ENCODE measurements around the gene ZDHHC9. TPM values are rescaled to one million over a fixed set of nuclear protein-coding genes. Genes with fewer than 3 reads are reported as not detected.

The ZDHHC9 gene
- total RNA-seq, 1 donor from 2014 or later, result 37.8 TPM

DNA sequence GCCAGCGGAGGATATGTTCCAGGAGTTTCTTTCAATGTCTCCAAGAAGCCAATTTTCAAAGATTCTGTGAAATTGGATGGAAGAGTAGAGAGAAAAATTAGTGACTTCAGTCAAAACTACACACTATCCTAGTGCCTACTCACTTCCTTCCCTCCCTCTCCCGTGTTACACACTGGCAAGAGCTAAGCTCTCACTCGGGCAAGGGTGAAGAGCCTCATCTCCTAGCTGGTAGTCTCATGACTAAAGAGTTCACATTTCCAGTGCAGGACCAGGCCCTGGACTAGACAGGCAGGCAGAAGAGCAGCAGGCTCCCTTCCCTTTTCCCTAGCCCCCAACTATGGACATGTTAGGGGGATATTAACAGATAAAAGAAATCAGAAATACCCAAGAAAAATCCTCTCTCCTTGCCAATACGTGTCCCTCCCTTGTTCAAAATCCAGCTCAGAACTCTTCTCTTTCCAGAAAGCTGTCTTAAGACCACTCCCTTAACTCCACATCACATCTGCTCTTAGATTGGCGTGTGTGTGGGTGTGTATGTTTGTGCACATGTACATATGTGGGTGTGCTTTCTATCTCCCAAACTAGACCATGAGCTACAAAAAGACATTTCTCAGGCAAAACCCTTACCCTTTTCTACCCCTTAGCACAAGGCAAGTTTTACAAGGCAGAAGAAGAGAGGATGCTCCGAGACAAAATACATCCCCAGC is 29.9 kb downstream of the ZDHHC9 start:
- no peaks in the 10 kb centered on the region for H3K4me1 Mint-ChIP-seq (ENCODE audit: unreplicated experiment)
- TF ChIP-seq, protein P1, sequence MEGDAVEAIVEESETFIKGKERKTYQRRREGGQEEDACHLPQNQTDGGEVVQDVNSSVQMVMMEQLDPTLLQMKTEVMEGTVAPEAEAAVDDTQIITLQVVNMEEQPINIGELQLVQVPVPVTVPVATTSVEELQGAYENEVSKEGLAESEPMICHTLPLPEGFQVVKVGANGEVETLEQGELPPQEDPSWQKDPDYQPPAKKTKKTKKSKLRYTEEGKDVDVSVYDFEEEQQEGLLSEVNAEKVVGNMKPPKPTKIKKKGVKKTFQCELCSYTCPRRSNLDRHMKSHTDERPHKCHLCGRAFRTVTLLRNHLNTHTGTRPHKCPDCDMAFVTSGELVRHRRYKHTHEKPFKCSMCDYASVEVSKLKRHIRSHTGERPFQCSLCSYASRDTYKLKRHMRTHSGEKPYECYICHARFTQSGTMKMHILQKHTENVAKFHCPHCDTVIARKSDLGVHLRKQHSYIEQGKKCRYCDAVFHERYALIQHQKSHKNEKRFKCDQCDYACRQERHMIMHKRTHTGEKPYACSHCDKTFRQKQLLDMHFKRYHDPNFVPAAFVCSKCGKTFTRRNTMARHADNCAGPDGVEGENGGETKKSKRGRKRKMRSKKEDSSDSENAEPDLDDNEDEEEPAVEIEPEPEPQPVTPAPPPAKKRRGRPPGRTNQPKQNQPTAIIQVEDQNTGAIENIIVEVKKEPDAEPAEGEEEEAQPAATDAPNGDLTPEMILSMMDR (IDR thresholded peaks at IDR 0.05; ENCODE audit: unreplicated experiment), result no peak

DNA sequence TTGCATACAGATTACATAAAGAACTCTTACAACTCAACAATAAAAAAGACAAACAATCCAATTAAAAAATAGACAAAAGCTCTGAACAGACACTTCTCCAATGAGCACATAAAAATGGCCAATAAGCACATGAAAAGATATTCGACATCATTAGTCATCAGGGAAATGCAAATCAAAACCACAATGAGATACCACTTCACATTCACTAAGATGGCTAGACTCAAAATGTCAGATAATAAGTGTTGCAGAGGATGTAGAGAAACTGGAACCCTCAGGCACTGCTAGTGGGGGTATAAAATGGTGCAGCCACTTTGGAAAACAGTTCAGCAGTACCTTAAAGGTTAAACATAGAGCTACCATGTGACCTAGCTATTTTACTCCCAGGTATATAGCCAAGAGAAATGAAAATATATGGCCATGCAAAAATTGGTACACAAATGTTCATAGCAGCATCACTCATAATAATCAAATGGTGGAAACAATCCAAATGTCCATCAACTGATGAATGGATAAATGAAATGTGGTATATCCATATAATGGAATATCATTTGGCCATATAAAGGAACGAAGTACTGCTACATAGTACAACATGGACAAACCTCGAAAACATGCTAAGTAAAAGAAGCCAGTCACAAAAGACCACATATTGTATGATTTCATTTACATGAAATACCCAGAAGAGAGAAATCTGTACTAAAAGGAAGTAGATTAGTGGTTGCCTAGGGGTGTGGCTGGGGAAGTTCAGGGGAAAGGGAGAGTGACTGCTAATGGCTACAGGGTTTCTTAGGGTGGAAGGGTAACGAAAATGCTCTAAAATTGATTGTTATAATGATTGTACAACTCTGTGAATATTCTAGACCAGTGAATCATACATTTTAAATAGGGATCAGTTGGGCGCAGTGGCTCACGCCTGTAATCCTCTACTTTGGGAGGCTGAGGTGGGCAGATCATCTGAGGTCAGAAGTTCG is 34.6 kb downstream of the ZDHHC9 start:
- H3K27me3 Mint-ChIP-seq (ENCODE audit: unreplicated experiment), result no peaks in the 10 kb centered on the region
- H3K4me1 Mint-ChIP-seq (ENCODE audit: unreplicated experiment), result no peaks in the 10 kb centered on the region
- no peak for DNase-seq (ENCODE audit: low spot score)
- no peaks in the 10 kb centered on the region for H3K9me3 Mint-ChIP-seq (ENCODE audit: unreplicated experiment)
- no peak overlapping the region for H3K27ac Mint-ChIP-seq (ENCODE audit: unreplicated experiment)
- TF ChIP-seq, protein P1 (IDR thresholded peaks at IDR 0.05; ENCODE audit: unreplicated experiment), result no peak
- H3K4me3 Mint-ChIP-seq (ENCODE audit: unreplicated experiment), result no peak overlapping the region
- peaks cover 17% of the 10 kb centered on the region for H3K36me3 Mint-ChIP-seq (ENCODE audit: low read depth, unreplicated experiment)

More for the DNA sequence above, 29.9 kb downstream of the ZDHHC9 start:
- no peak overlapping the region for H3K4me3 Mint-ChIP-seq (ENCODE audit: unreplicated experiment)
- peaks cover 18% of the 10 kb centered on the region for H3K36me3 Mint-ChIP-seq (ENCODE audit: low read depth, unreplicated experiment)
- no peaks in the 10 kb centered on the region for H3K9me3 Mint-ChIP-seq (ENCODE audit: unreplicated experiment)
- no peak for DNase-seq (ENCODE audit: low spot score)
- H3K27ac Mint-ChIP-seq (ENCODE audit: unreplicated experiment), result no peak overlapping the region
- no peaks in the 10 kb centered on the region for H3K27me3 Mint-ChIP-seq (ENCODE audit: unreplicated experiment)

DNA sequence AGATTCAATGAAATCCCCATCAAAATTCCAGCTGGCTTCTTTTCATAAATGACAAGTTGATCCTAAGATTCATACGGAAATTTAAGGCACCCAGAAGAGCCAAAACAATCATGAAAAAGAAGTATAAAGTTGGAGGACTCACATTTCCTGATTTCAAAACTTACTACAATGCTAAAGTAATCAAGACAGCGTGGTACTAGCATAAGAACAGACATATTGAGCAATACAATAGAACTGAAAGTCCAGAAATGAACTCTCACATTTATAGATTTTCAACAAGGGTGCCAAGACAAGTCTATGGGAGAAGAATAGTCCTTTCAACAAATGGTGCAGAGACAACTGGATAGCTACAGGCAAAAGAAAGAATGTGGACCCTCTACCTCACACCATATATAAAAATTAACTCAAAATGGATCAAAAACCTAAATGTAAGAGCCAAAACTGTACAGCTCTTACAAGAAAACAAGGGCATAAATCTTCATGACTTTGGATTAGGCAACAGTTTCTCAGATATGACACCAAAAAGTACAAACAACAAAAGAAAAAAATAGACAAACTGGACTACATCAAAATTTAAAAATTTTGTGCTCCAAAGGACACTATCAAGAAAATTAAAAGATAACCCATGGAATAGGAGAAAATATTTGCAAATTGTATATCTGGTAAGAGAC is 35.4 kb downstream of the ZDHHC9 start:
- TF ChIP-seq, protein P1 (IDR thresholded peaks at IDR 0.05; ENCODE audit: unreplicated experiment), result no peak
- DNase-seq (ENCODE audit: low spot score), result no peak
- Mint-ChIP-seq H3K36me3 (ENCODE audit: low read depth, unreplicated experiment) (peaks cover 17% of the 10 kb centered on the region), H3K27ac (ENCODE audit: unreplicated experiment) (no peak overlapping the region), H3K4me3 (ENCODE audit: unreplicated experiment) (no peak overlapping the region), H3K4me1 (ENCODE audit: unreplicated experiment) (no peaks in the 10 kb centered on the region), H3K9me3 (ENCODE audit: unreplicated experiment) (no peaks in the 10 kb centered on the region), H3K27me3 (ENCODE audit: unreplicated experiment) (no peaks in the 10 kb centered on the region)

DNA sequence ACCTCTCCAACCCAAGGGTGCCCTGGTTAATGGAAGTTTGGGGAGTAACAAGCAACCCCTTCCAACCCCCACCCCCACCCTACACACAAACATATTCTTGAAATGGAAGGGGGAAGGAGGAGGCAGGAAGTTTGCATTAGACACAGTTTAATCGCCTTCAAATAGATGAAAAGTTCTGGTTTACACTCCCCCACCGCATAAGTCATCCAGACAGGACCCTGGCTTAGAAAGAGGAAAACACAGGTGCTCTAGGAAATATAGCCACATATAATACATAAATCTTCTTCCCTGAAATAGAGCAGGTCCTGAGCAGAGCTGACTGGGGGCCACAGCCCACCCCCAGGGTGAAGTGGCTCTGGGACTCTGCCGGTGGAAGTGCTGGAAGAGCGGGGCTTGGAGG is 38.9 kb downstream of the ZDHHC9 start:
- Mint-ChIP-seq H3K36me3 (ENCODE audit: low read depth, unreplicated experiment) (peaks cover 14% of the 10 kb centered on the region), H3K27me3 (ENCODE audit: unreplicated experiment) (no peaks in the 10 kb centered on the region), H3K9me3 (ENCODE audit: unreplicated experiment) (no peaks in the 10 kb centered on the region), H3K27ac (ENCODE audit: unreplicated experiment) (no peak overlapping the region), H3K4me1 (ENCODE audit: unreplicated experiment) (no peaks in the 10 kb centered on the region), H3K4me3 (ENCODE audit: unreplicated experiment) (no peak overlapping the region)
- DNase-seq (ENCODE audit: low spot score), result no peak
- TF ChIP-seq, protein P1 (IDR thresholded peaks at IDR 0.05; ENCODE audit: unreplicated experiment), result no peak

Measured in endothelial cell (in vitro differentiated cells).